ENCODE measurements around the gene ARF5.

ARF5 gene

DNA sequence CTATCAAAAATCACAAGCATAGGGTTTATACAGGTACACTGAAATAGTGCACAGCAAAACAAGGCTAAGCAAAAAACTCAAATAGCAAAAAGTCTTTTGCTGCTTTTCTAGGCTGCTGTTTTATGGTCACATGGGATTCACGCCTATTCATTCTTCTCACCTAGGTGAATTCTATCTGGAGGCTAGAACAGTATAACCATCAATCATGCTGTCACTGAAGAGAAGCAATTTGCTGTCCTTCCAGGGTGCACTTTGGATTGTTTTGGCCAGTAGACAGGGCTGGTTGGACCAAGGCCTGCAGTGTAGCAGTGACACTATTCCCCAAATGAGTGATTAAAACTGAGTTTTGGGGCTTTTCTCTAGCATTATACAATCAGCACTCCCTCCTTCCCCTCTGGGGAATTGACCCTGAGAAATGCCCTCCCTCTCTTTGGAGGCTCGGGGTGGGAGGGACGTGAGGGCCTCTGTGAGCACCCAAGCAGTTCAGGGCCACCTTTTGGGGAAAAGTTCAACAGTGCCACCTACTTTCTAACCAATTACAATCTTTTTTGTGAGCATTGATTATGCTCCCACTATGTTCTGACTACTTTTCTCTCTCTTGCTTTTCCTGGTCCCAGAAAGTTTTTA, 47.6 kb downstream of the ARF5 start:
- Mint-ChIP-seq H3K4me3 (no peak overlapping the region), H3K36me3 (no peaks in the 10 kb centered on the region), H3K27ac (no peak overlapping the region), H3K4me1 (no peaks in the 10 kb centered on the region), H3K9me3 (peaks cover 2% of the 10 kb centered on the region), H3K27me3 (peaks cover 38% of the 10 kb centered on the region)
- DNase-seq (ENCODE audit: low spot score in 2 of 2) (no peak), ATAC-seq (ENCODE audit: low read depth) (no peak)

DNA sequence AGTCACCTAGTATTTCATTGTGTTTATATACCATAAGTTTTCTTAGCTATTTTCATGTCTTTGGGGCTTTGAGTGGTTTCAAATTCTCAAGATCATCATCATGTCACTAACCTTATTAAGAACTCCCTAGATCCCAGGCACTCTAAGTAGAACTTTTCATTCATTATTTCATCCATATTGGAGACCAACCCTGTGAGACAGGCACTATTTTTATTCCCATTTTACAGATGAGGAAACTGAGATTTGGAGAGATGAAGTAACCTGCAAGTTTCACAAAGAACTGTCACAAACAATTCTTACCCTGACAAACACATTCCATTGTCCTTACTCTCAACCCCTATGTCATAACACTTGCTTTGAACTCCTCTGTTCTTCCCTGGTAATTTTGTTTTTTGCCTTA, 50.0 kb downstream of the ARF5 start:
- Mint-ChIP-seq H3K4me1 (no peaks in the 10 kb centered on the region), H3K27me3 (peaks cover 22% of the 10 kb centered on the region), H3K36me3 (no peaks in the 10 kb centered on the region), H3K4me3 (no peak overlapping the region), H3K9me3 (peaks cover 2% of the 10 kb centered on the region), H3K27ac (no peak overlapping the region)
- ATAC-seq (ENCODE audit: low read depth) = no peak
- no peak for DNase-seq (ENCODE audit: low spot score in 2 of 2)
